Neuronal stem cell (in vitro differentiated cells): ENCODE results near the gene VEPH1.

Experiments used
- DNase-seq: peaks from one replicate; pipeline ENCODE4 v3.0.0-alpha.2; 2013; ENCODE audit warnings: low spot score
- H2AFZ ChIP-seq: one replicate; pipeline ENCODE4 v1.6.1; 2013; ENCODE audit warnings: mild to moderate bottlenecking, low read length, inconsistent platforms
- H2AK5ac ChIP-seq: 2 replicates; pipeline ENCODE4 v1.6.1; 2013; ENCODE audit warnings: low read depth, mild to moderate bottlenecking, inconsistent platforms, low read length, moderate library complexity, mixed read lengths
- H2BK120ac ChIP-seq: 2 replicates; pipeline ENCODE4 v1.6.1; 2013; ENCODE audit warnings: low read depth, mild to moderate bottlenecking, inconsistent platforms, low read length, moderate library complexity, mixed read lengths
- H2BK12ac ChIP-seq: one replicate; pipeline ENCODE4 v1.6.1; 2013; ENCODE audit warnings: low read length, inconsistent platforms
- H2BK15ac ChIP-seq: 2 replicates; pipeline ENCODE4 v1.6.1; 2013; ENCODE audit warnings: mild to moderate bottlenecking, low read length, inconsistent platforms, mixed read lengths
- H2BK5ac ChIP-seq: one replicate; pipeline ENCODE4 v1.6.1; 2013; ENCODE audit warnings: inconsistent platforms, mild to moderate bottlenecking, low read length, moderate library complexity
- H3K14ac ChIP-seq: one replicate; pipeline ENCODE4 v1.6.1; 2013; ENCODE audit warnings: low read length, inconsistent platforms
- H3K18ac ChIP-seq: 2 replicates; pipeline ENCODE4 v1.6.1; 2013; ENCODE audit warnings: low read length, inconsistent platforms
- H3K23ac ChIP-seq: 2 replicates; pipeline ENCODE4 v1.6.1; 2013; ENCODE audit warnings: low read depth, mild to moderate bottlenecking, mixed read lengths, low read length, inconsistent platforms; ENCODE audit not compliant: poor library complexity
- H3K27ac ChIP-seq: replicated peaks from 3 replicates; pipeline ENCODE4 v1.5.1; 2013; ENCODE audit warnings: low read length, inconsistent platforms
- H3K27me3 ChIP-seq, 3 experiments: 2 replicates each; pipeline ENCODE4 v1.6.1; 2013; ENCODE audit warnings: low read length in 3 of 3, mild to moderate bottlenecking in 2 of 3, inconsistent platforms in 1 of 3, low read depth in 1 of 3, mixed read lengths in 1 of 3, moderate library complexity in 1 of 3; ENCODE audit not compliant: control insufficient read depth in 3 of 3, insufficient read depth in 3 of 3
- H3K36me3 ChIP-seq, 2 donors: replicated peaks in 1 of 2; 2 replicates each; pipeline ENCODE4 v1.6.1; 2013; ENCODE audit warnings: low read length in 2 of 2; ENCODE audit not compliant: control insufficient read depth in 2 of 2, insufficient read depth in 2 of 2
- H3K4ac ChIP-seq: 2 replicates; pipeline ENCODE4 v1.6.1; 2013; ENCODE audit warnings: inconsistent platforms, mild to moderate bottlenecking, low read length, moderate library complexity
- H3K4me1 ChIP-seq, 2 donors: 1 replicate in 1 of 2; 2 replicates in 1 of 2; pipeline ENCODE4 v1.6.1; 2013; ENCODE audit warnings: low read length in 2 of 2, low read depth in 1 of 2; ENCODE audit not compliant: control insufficient read depth in 2 of 2, insufficient read depth in 1 of 2
- H3K4me2 ChIP-seq: one replicate; pipeline ENCODE4 v1.6.1; 2013; ENCODE audit warnings: mild to moderate bottlenecking, low read length, inconsistent platforms; ENCODE audit not compliant: insufficient read depth, poor library complexity, severe bottlenecking
- H3K4me3 ChIP-seq, 2 donors: 2 replicates each; pipeline ENCODE4 v1.5.1; 2013; ENCODE audit warnings: low read length in 2 of 2, mild to moderate bottlenecking in 2 of 2, inconsistent platforms in 1 of 2, moderate library complexity in 1 of 2
- H3K79me1 ChIP-seq: one replicate; pipeline ENCODE4 v1.6.1; 2013; ENCODE audit warnings: low read depth, mild to moderate bottlenecking, inconsistent platforms, low read length, moderate library complexity
- H3K9ac ChIP-seq: one replicate; pipeline ENCODE4 v1.6.1; 2013; ENCODE audit warnings: mild to moderate bottlenecking, low read depth, low read length, inconsistent platforms; ENCODE audit not compliant: poor library complexity
- H3K9me3 ChIP-seq, 2 donors: replicated peaks in 1 of 2; 2 replicates each; pipeline versions ENCODE3 to v1.6.1; 2013; ENCODE audit warnings: low read length in 2 of 2, mild to moderate bottlenecking in 2 of 2, inconsistent platforms in 1 of 2, low read depth in 1 of 2, mixed read lengths in 1 of 2, moderate library complexity in 1 of 2; ENCODE audit not compliant: control insufficient read depth in 2 of 2, insufficient read depth in 1 of 2
- H4K8ac ChIP-seq: one replicate; pipeline ENCODE4 v1.6.1; 2013; ENCODE audit warnings: low read depth, mild to moderate bottlenecking, inconsistent platforms, low read length, moderate library complexity
- H4K91ac ChIP-seq: one replicate; pipeline ENCODE4 v1.6.1; 2013; ENCODE audit warnings: low read length, low read depth, mild to moderate bottlenecking, inconsistent platforms; ENCODE audit not compliant: poor library complexity
- WGBS, 2 donors: extraction: QIAGEN DNeasy Blood & Tissue Kit; methylation state at CpG; one replicate each; pipeline ENCODE4 v1.1.7; 2013; ENCODE audit warnings: missing lambda C conversion rate in 2 of 2, mixed read lengths in 1 of 2; ENCODE audit not compliant: insufficient read length in 2 of 2, insufficient replicate concordance in 1 of 2; ENCODE audit errors: extremely low coverage in 2 of 2; 5-methylcytosine and 5-hydroxymethylcytosine counted together

VEPH1 gene

DNA sequence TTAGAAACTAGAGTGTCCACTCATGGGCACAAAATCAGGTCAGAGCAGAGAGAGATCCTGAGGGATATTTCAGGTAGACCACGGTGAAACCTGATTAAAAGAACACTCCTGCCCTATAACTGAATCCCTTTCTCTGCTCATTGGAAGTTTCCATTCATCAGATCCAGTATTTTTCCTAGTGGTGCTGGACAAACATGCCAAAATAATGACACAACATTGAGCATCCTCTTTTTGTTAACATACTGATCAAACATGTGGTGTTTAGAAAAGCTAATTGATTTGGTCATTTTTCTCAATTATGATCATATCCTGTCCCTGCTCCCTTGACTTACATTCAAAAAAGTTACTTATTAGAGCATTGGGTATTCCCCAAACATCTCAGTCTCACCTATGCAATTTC lies 39.4 kb downstream of the VEPH1 start:
- Histone ChIP-seq H3K4me1 (no peaks in the 10 kb centered on the region), H4K91ac (no peak overlapping the region), H2BK15ac (no peak overlapping the region), H3K79me1 (no peaks in the 10 kb centered on the region), H3K27me3 (no peaks in the 10 kb centered on the region), H2BK5ac (no peak overlapping the region), H3K9me3 (no peaks in the 10 kb centered on the region), H3K18ac (no peak overlapping the region), H3K36me3 (peaks cover 0 to 1% of the 10 kb centered on the region in 2 donors), H2AK5ac (no peak overlapping the region), H3K9ac (no peak overlapping the region), H2AFZ (no peak overlapping the region), H3K27ac (no peak overlapping the region), H3K23ac (no peak overlapping the region), H3K4me2 (no peak overlapping the region), H2BK120ac (no peak overlapping the region), H3K14ac (no peak overlapping the region), H3K4me3 (no peak overlapping the region), H3K4ac (no peak overlapping the region), H4K8ac (no peak overlapping the region), H2BK12ac (no peak overlapping the region)
- WGBS, 2 donors: no CpG with 5 or more reads among the region's 1 CpG
- DNase-seq: no peak

DNA sequence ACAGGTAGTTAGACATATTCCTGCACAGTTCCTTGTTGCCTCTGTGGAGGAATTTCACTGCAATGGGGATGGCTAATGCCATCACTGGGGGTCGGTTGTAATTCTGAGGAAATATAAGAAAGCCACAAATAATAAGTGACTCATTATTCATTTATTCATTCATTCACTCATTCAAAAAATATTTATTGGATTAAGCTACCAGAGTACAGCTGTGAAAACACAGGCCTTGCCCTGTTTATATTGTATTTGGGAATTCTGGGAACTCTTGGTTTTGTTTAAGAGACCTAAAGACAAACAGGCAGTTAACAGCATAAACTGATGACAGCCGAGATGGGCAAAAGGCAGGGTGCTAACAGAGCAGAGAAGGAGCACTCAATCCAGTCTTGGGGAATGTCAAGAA lies 43.0 kb downstream of the VEPH1 start:
- Histone ChIP-seq H2BK15ac (no peak overlapping the region), H3K36me3 (peaks cover 0 to 3% of the 10 kb centered on the region in 2 donors), H4K8ac (no peak overlapping the region), H4K91ac (no peak overlapping the region), H3K4me3 (no peak overlapping the region), H3K4me2 (no peak overlapping the region), H2BK12ac (no peak overlapping the region), H3K27me3 (no peaks in the 10 kb centered on the region), H2BK5ac (no peak overlapping the region), H3K18ac (no peak overlapping the region), H3K23ac (no peak overlapping the region), H2AFZ (no peak overlapping the region), H3K4me1 (no peaks in the 10 kb centered on the region), H2AK5ac (no peak overlapping the region), H3K9ac (no peak overlapping the region), H3K9me3 (peaks cover 0 to 3% of the 10 kb centered on the region in 2 donors), H2BK120ac (no peak overlapping the region), H3K4ac (no peak overlapping the region), H3K79me1 (no peaks in the 10 kb centered on the region), H3K14ac (no peak overlapping the region), H3K27ac (no peak overlapping the region)
- no CpG with 5 or more reads among the region's 2 CpGs for WGBS, 2 donors
- DNase-seq: no peak

DNA sequence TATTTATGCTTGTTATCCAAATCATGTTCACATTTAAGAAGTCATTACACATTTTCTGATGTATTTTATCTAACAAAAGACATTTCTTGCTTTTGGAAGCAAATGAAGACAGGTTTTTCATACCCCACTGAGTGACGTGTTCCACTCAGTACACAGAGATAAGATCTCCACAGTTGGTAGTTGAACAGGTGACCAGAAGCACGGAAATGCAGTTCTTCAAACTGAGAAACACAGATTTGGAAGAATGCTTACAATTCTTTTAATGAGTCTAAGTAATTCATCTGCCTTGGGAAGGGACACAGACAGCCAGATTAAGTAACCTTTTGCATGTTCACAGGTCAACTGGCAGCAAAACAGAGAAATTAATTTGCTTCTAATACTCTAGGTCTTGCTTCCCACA lies 43.5 kb downstream of the VEPH1 start:
- H2BK15ac ChIP-seq: no peak overlapping the region
- peaks cover 0 to 3% of the 10 kb centered on the region in 2 donors for H3K36me3 ChIP-seq
- H3K18ac ChIP-seq: no peak overlapping the region
- H3K9me3 ChIP-seq: peaks cover 0 to 3% of the 10 kb centered on the region in 2 donors
- H2BK120ac ChIP-seq: no peak overlapping the region
- no peak overlapping the region for H2BK5ac ChIP-seq
- no peak overlapping the region for H3K23ac ChIP-seq
- H3K4ac ChIP-seq: no peak overlapping the region
- H4K8ac ChIP-seq: no peak overlapping the region
- no peak overlapping the region for H3K4me2 ChIP-seq
- H2AK5ac ChIP-seq: no peak overlapping the region
- no peak overlapping the region for H3K14ac ChIP-seq
- no peak for DNase-seq
- no peak overlapping the region for H4K91ac ChIP-seq
- no peak overlapping the region for H2AFZ ChIP-seq
- H3K27me3 ChIP-seq: no peaks in the 10 kb centered on the region
- no CpG with 5 or more reads among the region's 2 CpGs for whole genome bisulfite sequencing, 2 donors
- no peak overlapping the region for H3K27ac ChIP-seq
- H3K79me1 ChIP-seq: no peaks in the 10 kb centered on the region
- no peak overlapping the region for H3K4me3 ChIP-seq
- no peak overlapping the region for H3K9ac ChIP-seq
- no peak overlapping the region for H2BK12ac ChIP-seq
- H3K4me1 ChIP-seq: no peaks in the 10 kb centered on the region

DNA sequence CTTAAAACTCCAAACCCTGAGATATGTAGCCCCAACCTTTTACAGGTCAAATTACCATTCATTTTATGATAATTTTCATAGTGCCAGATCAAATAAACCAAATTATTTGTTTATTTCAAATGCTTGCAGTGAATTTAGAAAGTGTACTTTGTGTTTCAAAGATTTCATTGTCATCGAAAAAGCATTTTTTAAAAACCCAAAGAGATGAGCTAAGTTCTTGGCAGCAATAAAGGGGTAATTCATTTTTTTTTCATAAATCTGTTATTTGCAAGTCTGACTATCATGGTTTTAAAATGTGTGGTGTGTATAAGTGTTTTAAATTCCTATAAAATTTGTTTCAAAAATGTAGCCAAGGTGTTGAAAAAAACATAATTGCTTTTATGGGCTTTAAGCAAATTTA lies 49.4 kb downstream of the VEPH1 start:
- DNase-seq: no peak
- Histone ChIP-seq H3K27me3 (no peaks in the 10 kb centered on the region), H3K18ac (no peak overlapping the region), H3K9ac (no peak overlapping the region), H4K91ac (no peak overlapping the region), H3K4me1 (no peaks in the 10 kb centered on the region), H2BK15ac (no peak overlapping the region), H2BK120ac (no peak overlapping the region), H3K23ac (no peak overlapping the region), H2BK5ac (no peak overlapping the region), H2AFZ (no peak overlapping the region), H3K36me3 (peaks cover 0 to 3% of the 10 kb centered on the region in 2 donors), H3K9me3 (peaks cover 0 to 11% of the 10 kb centered on the region in 2 donors), H2BK12ac (no peak overlapping the region), H3K79me1 (no peaks in the 10 kb centered on the region), H2AK5ac (no peak overlapping the region), H3K4ac (no peak overlapping the region), H3K27ac (no peak overlapping the region), H4K8ac (no peak overlapping the region), H3K4me3 (no peak overlapping the region), H3K14ac (no peak overlapping the region), H3K4me2 (no peak overlapping the region)
- no CpG with 5 or more reads among the region's 1 CpG for WGBS, 2 donors
